Measurements from ENCODE around the gene SYNPO. TPM values are rescaled to one million over a fixed set of nuclear protein-coding genes. Genes with fewer than 3 reads are reported as not detected.

The SYNPO gene
- polyA plus RNA-seq, 1 of the 3 experiments (the other 2 are of a cell fraction), result 5.1 TPM

DNA sequence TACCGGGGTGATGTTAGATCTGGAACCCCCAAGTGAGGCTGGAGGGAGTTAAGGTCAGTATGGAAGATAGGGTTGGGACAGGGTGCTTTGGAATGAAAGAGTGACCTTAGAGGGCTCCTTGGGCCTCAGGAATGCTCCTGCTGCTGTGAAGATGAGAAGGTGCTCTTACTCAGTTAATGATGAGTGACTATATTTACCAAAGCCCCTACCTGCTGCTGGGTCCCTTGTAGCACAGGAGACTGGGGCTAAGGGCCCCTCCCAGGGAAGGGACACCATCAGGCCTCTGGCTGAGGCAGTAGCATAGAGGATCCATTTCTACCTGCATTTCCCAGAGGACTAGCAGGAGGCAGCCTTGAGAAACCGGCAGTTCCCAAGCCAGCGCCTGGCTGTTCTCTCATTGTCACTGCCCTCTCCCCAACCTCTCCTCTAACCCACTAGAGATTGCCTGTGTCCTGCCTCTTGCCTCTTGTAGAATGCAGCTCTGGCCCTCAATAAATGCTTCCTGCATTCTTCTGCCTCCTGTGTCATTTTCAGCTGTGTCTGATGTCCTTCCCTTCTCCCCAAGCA, 18.3 kb downstream of the SYNPO start:
- Histone ChIP-seq H3F3A (replicated peaks; ENCODE audit: insufficient read depth) (no peaks in the 10 kb centered on the region), H3K27ac (ENCODE audit: low read depth in 2 of 2, low read length in 1 of 2) (peak overlapping the region in 1 of 2 experiments; percentile 14; a peak in 1 of 4 replicates), H3K27me3 (ENCODE audit: insufficient read depth) (no peaks in the 10 kb centered on the region), H2AFZ (ENCODE audit: low read depth) (no peak overlapping the region), H3K9ac (no peak overlapping the region), H3K4me3 (ENCODE audit: low read depth in 2 of 2, low read length in 1 of 2) (no peak overlapping the region), H3K9me3 (no peaks in the 10 kb centered on the region), H3K9me2 (no peaks in the 10 kb centered on the region), H3K4me1 (ENCODE audit: control insufficient read depth in 1 of 2, insufficient read depth in 2 of 2, low read depth in 1 of 2, low read length in 1 of 2) (peaks cover 0 to 33% of the 10 kb centered on the region in 2 experiments; a peak in 1 of 4 replicates), H4K20me1 (ENCODE audit: insufficient read depth) (no peaks in the 10 kb centered on the region), H3K4me2 (no peak overlapping the region), H3K36me3 (replicated peaks in 1 of 2; ENCODE audit: control insufficient read depth in 1 of 2, insufficient read depth in 2 of 2, low read length in 1 of 2) (peaks cover 0 to 3% of the 10 kb centered on the region in 2 experiments), H3K79me2 (ENCODE audit: insufficient read depth) (no peaks in the 10 kb centered on the region)
- CTCF ChIA-PET, result interaction anchor here (0.8 to 12.2 kb wide), 5 partner anchors 13 to 121 kb away, joined by 3 to 160 read pairs (median 6); no protein-coding TSS in a partner anchor
- no peak for DNase-seq
- TF ChIP-seq TEAD4 (IDR thresholded peaks at IDR 0.05; ENCODE audit: borderline replicate concordance, insufficient read depth), result no peak
- TF ChIP-seq FOXJ3 (CRISPR knock-in tag; IDR thresholded peaks at IDR 0.05), result no peak
- no peak for TF ChIP-seq GABPA (IDR thresholded peaks at IDR 0.05; ENCODE audit: low read depth)
- TF ChIP-seq TCF12 (IDR thresholded peaks at IDR 0.05), result no peak
- TF ChIP-seq RFX5 (IDR thresholded peaks at IDR 0.05; ENCODE audit: low read length), result no peak
- TF ChIP-seq, protein P1, sequence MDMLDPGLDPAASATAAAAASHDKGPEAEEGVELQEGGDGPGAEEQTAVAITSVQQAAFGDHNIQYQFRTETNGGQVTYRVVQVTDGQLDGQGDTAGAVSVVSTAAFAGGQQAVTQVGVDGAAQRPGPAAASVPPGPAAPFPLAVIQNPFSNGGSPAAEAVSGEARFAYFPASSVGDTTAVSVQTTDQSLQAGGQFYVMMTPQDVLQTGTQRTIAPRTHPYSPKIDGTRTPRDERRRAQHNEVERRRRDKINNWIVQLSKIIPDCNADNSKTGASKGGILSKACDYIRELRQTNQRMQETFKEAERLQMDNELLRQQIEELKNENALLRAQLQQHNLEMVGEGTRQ (IDR thresholded peaks at IDR 0.05; ENCODE audit: borderline replicate concordance, low read depth, low read length), result no peak
- TF ChIP-seq, protein P2, sequence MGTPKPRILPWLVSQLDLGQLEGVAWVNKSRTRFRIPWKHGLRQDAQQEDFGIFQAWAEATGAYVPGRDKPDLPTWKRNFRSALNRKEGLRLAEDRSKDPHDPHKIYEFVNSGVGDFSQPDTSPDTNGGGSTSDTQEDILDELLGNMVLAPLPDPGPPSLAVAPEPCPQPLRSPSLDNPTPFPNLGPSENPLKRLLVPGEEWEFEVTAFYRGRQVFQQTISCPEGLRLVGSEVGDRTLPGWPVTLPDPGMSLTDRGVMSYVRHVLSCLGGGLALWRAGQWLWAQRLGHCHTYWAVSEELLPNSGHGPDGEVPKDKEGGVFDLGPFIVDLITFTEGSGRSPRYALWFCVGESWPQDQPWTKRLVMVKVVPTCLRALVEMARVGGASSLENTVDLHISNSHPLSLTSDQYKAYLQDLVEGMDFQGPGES (IDR thresholded peaks at IDR 0.05; ENCODE audit: low read depth, low read length), result no peak
- no peak for TF ChIP-seq TAF1 (IDR thresholded peaks at IDR 0.05; ENCODE audit: borderline replicate concordance, low read depth, low read length)
- TF ChIP-seq, protein P3, sequence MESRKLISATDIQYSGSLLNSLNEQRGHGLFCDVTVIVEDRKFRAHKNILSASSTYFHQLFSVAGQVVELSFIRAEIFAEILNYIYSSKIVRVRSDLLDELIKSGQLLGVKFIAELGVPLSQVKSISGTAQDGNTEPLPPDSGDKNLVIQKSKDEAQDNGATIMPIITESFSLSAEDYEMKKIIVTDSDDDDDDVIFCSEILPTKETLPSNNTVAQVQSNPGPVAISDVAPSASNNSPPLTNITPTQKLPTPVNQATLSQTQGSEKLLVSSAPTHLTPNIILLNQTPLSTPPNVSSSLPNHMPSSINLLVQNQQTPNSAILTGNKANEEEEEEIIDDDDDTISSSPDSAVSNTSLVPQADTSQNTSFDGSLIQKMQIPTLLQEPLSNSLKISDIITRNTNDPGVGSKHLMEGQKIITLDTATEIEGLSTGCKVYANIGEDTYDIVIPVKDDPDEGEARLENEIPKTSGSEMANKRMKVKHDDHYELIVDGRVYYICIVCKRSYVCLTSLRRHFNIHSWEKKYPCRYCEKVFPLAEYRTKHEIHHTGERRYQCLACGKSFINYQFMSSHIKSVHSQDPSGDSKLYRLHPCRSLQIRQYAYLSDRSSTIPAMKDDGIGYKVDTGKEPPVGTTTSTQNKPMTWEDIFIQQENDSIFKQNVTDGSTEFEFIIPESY (IDR thresholded peaks at IDR 0.05; ENCODE audit: borderline replicate concordance, low read depth), result no peak
- TF ChIP-seq POLR2AphosphoS5 (IDR thresholded peaks at IDR 0.05; ENCODE audit: low read depth, low read length), result no peak
- no peak for TF ChIP-seq YY1 (IDR thresholded peaks at IDR 0.05; ENCODE audit: low read depth)
- no peak for TF ChIP-seq RXRA (IDR thresholded peaks at IDR 0.05; ENCODE audit: borderline replicate concordance, low read depth)
- TF ChIP-seq RCOR1 (IDR thresholded peaks at IDR 0.05; ENCODE audit: low read length), result no peak
- TF ChIP-seq RAD21 (IDR thresholded peaks at IDR 0.05; ENCODE audit: low read length), result no peak
- TF ChIP-seq FOSL2 (IDR thresholded peaks at IDR 0.05; ENCODE audit: borderline replicate concordance, low read depth), result no peak
- POLR2A ChIA-PET, result no interaction called here
- 68% methylated on average over 3 of the region's 3 CpGs for WGBS (ENCODE audit: low lambda C conversion rate)

All from SK-N-SH (cell line).